Stimulated activated CD8-positive, alpha-beta memory T cell treated with anti-CD3 and anti-CD28 coated beads, Interleukin-2, amount 100 ng/mL, for 48 hours (primary cell): ENCODE data around the gene GNG3.
"Not testable (repeated sequence)": the region's sequence is repeated elsewhere in the genome, so short reads cannot be mapped to it uniquely, and the experiment has no call there.

Source experiments
- DNase-seq, 2 donors: peaks; one replicate each; pipeline ENCODE4 v3.0.0-alpha.2; 2020; ENCODE audit warnings: low read depth in 2 of 2

GNG3 gene

DNA sequence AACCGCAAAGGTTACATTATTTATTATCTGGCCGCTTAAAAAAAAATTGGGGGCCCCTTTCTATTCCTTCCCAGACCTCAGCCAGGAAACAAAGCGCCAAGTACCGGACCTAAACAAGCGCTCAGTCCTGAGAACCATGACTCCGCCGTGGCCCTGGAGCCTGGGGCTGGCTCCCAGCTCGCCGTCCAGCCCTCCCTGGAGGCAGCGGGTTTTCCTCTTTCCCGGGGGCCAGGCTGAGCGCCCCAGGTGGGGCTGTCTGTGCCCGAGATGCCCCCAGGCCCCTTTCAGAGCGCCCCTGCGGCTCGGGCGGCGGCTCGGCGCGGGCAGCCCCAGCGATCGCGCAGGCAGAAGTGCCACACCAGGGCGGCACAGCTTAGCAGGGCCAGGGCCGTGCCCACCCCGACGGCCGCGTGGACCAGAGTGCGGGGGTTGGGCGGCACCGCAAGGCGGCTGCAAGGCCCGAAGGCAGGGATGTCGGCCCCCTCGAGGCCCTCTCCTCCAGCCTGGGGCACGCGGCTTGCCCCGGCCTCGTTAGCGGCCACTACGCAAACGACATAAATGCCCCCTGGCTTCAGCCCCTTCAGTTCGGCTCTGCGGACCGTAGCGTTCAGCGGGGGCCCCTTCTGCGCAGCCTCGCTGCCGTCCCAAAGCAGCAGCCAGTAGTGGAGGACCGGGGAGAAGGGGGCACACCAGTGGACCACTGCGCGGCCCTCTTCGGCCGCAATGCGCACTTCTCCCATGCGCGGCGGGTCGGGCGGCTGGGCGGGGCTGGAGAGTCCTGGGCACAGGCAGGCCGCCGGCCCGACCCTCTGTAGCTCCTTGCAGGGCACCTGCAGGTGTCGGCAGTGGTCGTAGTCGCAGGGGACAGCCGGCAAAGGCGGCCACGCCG, 19.7 kb upstream of the GNG3 start:
- no peak for DNase-seq

DNA sequence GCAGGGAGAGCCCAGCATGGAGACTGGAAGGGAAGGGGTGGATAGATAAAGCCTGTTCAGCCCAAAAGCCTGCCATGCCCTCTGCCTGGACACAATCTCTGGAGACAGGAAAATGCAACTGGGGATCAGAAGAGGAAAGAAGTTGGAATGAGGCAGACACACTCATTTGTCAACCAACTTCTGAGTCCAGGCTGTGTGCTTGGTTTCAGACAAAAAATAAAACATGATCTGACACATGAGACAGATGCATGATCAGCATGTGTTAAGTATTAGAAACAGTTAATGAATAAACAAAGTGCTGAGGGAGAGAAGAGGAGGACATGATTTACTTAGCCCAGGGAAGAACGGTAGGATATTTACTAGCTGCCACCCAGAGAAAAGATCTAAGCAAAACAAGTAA, 19.0 kb upstream of the GNG3 start:
- no peak for DNase-seq

DNA sequence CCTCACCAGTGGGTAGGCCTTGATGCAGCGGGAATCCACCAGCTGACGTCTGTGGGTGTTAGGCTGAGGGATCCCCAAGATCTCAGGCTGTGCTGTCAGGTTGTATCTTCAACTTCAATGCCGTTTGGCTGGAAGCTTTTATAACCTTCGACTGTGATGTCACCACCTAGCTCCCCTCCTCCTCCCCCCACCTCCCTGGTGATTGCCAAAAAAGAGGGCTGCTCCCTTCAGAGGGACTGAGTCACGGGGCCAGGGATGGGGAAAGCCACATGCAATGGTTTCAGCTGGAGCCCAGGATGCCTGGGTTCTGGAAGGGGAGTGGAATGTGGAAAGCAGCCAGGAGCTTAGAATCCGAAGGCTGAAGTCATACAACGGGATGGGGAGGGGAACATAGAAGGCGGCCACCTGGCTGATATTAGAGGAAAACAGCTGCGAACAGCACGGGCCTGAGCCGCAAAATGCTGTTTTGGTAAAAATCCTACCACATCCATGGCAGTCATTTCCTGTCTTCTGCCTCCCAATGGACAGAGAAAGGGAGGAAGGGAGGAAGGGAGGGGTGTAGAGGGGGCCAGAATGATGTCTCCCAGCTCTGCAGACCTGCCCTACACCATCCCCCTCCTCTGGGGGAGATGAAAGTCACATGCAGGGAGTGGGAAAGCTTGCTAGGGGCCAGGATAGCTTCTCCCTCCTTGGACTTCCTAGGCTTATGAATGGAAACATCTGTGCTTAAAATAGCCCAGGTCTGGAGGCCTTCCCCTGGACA, 17.9 kb upstream of the GNG3 start, which contains the start of gene LRRN4CL:
Gene LRRN4CL (minus strand): TSS at position 110 of the 763 bp plus-strand sequence. CDS start 1,022 bp downstream, outside the sequence.
- no peak for DNase-seq

DNA sequence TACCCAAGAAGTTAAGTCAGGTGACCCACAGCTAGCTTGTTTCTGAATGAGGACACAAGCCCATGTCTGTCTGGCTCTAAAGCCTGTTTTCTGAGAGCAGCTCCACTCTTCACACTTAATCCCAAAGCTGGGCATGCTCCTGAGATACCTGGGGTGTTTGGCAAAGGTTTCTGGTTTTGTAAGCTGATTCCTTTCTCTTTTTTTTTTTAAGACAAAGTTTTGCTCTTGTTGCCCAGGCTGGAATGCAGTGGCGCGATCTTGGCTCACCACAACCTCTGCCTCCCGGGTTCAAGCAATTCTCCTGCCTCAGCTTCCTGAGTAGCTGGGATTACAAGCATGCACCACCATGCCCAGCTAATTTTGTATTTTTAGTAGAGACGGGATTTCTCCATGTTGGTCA, 13.9 kb upstream of the GNG3 start:
- DNase-seq = not testable (repeated sequence)

DNA sequence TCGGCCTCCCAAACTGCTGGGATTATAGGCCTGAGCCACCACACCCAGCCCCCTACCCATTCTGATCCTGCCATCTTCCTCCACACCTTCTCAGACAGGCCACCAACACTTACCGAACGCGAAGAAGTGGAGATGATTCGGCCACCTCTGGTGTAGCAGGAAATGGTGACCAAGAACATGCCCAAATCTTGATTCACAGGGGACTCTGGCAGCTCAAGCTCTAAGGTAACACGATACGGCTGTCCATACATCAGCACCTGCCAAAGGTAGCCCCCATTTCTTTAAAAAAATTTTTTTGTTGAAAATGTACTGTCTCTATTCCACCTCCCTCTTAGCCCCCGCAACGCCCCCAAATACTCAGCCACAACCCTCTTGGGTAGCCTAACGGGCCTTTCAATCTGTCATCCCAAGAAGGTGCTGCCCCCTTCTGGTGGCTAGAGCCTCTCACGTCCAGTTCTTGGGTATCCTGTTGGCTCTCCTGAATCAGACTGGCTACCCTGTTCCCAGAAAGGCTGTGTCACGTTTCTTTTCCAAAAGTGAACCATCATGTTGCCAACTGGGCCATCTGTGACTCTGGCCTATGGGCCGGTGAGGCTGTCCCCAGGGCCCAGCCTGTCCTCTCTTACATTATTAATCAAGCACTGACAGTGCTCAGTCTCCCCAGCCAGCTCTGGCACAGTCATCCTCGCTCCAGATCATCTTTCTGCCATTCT, 12.9 kb upstream of the GNG3 start:
- peak; percentile 46 to 55 for DNase-seq

DNA sequence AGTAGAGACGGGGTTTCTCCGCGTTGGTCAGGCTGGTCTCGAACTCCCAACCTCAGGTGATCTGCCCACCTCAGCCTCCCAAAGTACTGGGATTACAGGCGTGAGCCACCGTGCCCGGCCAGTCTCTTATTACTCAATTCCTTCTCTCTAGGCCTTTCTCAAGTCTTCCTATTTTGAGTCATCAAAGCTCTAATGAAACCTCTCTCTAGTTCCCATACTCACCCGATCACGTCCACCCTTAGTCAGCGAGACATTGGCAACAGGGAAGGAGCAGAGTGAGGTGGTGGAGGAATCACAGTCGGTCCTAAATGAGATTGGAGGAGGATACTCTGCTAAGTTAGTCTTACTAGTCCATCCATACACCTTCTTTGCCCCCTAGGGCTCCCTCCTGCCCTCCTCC, 5.2 kb upstream of the GNG3 start:
- no peak for DNase-seq

DNA sequence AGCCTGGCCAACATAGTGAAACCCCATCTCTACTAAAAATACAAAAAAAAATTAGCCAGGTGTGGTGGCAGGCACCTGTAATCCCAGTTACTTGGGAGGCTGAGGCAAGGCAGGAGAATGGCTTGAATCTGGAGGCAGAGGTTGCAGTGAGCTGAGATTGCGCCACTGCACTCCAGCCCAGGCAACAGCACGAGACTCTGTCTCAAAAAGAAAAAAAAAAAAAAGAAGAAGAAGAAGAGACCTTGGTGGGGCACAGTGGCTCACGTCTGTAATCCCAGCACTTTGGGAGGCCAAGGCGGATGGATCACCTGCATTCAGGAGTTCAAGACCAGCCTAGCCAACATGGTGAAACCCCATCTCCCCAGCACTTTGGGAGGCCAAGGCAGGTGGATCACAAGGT, 3.6 kb upstream of the GNG3 start:
- not testable (repeated sequence) for DNase-seq

DNA sequence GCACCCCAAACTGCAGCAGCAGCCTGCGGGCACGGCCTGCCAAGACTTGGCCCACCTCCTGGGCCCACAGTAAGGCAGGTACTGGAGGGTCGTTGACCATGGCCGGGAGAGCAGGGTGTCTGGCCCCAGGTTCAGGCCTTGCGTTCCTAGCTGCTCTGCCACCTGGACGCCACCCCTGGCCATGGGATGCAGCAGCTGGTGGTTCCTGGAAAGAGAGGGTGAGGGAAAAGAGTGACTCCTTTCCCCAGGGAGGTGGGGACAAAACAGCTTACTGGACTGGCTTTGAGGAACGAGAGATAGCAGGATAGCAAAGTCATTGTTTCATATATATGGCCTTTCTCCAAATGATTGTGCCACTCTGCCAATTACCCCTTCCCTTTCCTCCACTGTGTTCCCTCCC, 2.1 kb upstream of the GNG3 start:
- no peak for DNase-seq

DNA sequence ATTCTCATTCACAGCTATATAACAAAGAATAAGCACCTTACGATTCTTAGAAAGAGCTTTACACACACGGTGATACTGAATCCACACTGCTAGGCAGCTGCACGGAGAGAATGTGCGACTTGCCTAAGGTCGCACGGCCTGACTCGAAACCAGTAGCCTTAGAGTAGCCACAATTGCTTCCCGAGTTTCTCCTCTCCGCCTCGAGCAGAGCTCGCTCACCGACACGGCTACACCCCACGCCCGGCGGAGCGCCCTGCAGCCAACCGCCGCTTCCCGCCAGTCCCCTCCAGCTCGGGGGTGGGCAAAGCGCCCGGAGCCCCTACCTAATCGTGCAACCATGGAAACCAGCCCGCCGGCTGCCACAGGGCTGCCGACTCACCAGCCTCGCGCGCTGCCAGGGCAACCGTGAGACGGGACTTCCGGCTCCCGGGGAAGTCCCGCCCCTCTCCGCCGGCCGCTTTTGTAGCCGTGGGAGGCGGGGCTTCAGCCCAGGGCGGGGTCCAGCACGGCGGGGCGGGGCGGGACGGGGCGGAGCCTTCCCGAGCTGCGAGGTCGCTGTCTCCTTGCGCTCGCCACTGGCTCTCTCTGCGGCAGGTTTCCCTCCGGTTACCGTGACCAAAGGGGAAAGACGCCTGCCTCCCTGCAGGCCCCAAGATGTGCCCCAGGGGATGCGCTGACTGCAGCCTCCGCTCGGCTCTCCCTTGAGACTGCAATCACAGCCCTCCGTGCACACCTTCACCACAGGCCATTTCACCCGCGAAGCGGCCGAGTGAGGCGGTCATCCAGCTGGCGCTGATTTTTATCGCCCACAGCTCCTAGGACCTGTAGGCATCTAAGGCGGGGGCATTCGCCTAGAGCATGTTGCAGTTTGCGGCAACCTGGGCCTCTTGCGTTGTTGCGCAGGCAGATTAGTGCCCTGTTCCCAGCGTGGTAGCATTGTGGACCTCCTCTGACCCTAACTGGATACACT, 1.3 kb upstream of the GNG3 start:
- DNase-seq = peak; percentile 94 to 97

DNA sequence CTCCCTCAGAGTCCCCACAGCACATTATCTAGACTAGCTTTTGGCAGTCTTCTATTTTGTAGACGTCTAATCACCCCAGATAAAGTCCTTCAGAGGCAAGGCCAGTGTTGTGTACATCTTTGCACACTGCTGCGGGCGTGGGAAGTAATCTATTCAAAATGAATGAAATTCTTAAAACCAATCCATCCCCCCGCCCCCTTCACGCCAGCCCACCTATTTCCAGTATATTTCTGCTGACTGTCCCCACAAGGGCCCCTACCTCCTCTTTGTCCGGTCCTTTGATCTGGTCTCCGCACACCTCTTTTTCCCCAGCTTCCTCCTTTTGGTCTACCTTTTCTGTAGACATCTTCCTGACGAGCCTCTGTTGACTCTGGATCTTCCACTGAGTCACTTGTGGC, 627 bp upstream of the GNG3 start:
- no peak for DNase-seq

DNA sequence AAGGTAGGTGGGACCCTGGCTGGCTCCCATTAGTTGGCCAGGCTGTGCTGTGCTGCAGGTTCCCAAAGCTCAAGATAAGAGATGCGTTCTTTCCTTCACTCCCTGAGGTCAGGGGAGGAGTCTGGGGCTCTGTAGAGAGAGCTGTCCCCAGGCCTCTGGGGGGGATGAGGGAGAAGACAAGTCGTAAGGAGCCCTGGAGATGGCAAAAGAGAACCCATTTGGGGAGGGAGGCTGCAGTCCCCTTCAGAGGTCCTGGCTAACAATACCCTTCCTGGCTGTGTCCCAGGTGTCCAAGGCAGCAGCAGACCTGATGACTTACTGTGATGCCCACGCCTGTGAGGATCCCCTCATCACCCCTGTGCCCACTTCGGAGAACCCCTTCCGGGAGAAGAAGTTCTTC, 916 bp downstream of the GNG3 start:
- DNase-seq = no peak

DNA sequence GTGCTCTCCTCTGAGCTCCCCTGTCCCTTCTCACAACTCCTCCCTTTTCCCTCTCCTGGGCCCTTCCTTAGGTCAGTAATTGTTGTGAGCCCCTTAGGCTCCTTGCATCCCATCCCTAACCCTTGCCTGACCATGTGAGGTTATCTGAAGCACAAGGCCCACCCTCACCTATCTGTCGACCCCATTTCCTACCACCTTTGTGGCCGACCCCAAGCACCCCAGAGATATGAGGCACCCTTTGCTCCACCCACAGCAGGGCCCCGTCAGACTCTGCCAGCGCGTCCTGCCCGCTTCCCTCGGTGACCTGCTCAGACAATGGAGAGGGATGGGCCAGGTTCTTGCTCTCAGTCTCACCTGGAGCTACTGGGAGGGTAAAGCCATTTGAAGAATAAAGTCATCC, 1.3 kb downstream of the GNG3 start:
- DNase-seq = peak in 1 of 2 donors; percentile 33

DNA sequence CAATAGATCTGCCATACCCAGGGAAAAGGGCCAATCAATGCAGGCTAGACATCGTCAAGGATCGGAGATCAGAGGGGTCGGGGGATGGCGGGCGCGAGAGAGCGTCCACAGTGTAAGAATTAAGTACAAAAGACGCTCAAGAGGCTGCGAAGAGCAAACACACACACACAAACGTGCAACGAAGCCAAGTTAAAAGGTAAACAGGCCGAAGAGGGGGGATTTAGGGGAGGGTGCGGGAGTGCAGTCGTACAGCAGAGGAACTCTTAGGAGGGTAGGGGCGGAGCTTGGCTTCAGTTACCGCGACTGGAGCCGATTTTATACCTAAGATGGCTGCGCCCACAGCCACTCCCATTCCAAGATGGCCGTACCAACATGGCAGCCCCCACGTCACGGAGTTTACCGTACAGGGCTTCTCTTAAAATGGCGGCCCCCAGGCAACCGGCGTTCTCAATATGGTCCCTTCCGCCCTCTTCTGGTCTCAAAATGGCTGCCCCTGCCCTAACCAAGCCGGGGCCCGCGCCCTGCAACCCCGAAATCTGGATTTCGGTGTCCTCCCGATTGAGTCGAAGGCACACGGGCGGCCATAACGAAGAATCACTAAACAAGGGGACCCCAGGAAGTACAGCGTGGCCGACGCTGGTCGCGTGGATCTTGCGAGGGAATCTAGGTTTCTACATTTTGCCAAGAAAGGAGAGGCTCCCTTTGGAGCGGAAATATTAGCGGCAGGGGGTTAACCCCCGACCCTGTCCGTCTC, 1.9 kb downstream of the GNG3 start:
- DNase-seq = peak; percentile 86 to 91

DNA sequence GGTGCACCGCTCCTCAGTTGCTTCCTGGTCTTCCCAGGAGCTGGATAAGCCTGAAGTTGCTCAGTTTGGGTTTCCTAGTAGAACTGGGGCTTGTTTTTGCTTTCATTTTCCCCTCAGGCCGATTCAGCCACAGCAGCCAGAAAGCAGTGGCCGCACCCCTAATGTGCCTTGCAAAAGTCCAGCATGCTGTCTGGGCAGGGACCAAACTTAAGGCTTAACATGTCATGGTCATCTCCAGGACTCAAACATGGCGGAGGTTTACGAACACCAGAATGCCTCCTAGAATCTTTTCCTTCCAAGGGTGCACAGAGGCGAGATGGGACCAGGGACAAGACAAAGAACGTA, 2.5 kb downstream of the GNG3 start:
- DNase-seq = no peak

DNA sequence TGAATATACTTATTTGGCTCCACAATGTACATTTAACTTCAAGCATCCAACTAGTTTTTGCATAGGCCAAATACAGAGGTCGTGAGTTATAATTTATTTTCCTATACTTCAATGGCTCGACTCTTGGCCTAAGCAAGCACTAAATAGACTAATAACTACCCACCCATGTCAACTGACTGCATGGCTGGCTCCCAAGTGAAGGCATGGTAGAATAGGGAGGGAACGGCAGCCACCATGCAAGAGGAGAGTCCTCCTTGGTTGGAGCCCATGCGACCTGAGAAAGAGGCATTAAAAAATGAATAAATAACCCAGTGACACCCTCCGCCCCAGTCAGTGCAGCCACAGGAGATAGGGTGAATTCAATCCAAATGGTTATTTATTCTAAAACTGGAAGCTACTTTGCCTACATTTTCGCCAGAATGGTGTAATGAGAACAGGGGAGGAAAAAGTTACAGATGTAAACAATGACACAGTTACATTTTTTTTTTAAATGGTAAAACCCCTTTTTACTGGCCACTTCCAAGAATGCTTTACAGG, 4.9 kb downstream of the GNG3 start:
- DNase-seq = no peak

DNA sequence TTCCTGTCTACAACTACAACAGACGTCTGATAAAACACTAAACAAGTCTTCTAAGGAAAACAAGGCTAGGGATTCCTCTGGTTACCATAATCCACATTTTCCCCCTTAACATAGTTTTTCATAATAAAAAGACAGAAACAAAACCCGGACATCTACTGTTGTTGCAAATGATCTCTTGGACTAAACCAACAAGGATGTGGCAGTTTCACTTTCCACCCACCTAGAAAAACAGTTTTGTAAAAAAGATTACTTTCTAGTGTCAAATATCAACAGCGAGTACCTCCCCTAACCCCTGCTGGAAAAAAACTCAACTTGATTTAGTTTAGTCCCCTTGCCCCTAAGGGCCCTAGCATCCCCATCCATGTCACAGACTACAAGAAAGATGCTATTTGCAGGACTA, 5.4 kb downstream of the GNG3 start:
- no peak for DNase-seq

DNA sequence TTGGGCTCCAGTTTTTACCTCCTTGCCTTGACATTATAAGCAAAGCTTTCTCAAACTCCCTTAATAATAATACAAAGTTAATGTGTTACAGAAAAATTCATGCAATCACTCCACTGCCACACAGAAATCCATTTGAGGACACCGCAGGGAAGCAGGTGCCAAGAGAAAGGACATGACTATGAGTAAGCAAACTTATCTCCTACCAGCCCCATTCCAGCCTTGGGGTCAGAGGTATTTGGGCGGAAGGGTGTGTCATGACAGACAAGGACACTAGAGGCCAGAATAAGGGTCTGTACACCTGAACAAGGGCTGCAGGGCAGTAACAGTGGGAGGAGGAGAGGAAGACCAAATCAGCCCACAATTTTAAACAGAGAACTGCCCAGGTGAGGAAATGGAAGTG, 5.9 kb downstream of the GNG3 start:
- DNase-seq = no peak

DNA sequence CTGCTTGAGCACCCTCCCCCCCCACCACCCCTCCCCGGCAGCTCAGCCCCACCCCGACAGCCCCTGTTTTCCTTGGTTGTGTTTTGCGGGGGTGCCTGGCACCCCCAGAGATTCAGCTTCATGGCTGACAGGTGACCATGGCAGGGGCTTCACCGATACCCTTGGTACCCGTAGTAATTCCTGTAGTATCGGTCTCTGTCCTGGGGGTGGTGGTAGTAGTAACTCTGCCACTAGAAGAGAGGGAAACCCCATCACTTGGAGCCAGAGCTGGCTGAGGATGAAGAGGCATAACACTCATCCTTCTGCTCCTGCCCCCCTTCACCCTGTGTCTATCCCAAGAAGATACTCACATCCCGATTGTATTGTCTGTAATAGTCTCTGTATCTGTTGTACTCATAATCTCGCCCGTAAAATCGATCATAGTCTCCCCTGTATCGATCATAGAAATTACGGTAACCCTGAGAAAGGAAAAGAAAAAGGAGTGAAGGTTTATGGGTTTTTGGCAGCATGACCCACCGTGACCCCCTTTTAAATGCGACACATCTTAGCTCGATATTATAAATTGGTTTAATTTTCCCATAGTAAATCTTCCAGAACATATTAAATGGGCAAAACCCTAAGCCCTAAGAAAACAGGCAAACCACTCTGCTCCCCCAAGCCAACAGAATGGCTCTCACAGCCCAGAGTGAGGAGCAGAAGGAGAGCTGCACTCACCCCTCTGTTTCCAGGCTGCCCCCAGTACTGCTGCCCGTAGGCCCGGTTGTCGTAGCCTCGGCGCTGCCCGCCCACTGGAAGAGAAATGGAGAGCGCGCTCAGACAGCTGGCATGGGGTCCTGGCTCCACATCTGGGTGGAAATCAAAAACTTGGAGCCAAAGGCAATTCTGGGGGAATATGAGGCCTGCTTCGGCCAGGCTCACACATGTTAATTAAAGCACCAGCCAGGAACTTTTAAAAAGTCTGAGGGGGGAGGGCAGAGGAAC, 8.0 kb downstream of the GNG3 start:
- no peak for DNase-seq

DNA sequence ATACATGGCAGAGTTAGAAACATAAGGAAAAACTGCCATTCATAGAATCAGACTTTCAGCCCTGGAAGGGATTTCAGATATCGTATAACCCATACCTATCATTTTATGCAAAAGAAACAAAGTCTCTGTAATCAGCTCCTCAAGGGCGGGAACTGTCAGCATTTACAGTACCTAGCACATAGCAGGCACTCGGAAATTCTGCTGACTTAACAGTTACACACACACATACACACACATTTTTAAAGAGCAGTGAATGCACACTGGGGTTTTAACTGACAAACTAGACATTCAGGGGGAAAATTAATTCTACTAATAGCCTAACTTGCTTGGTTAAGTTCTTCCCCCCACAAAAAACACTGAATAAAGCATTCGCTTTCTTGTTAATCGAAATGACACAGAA, 8.7 kb downstream of the GNG3 start:
- no peak for DNase-seq
